Skeletal muscle tissue (tissue), 4 donors: ENCODE results near the gene SBF2. TPM values are rescaled to one million over a fixed set of nuclear protein-coding genes. Genes with fewer than 3 reads are reported as not detected.

Source experiments
- H3K27ac ChIP-seq: one replicate; pipeline ENCODE4 v1.7.0; 2013; ENCODE audit warnings: mild to moderate bottlenecking, low read depth, low read length, inconsistent platforms
- H3K27me3 ChIP-seq, 3 donors: one replicate each; pipeline ENCODE4 v1.7.0; 2013; ENCODE audit warnings: low read length in 3 of 3; ENCODE audit not compliant: control insufficient read depth in 3 of 3, insufficient read depth in 3 of 3
- H3K36me3 ChIP-seq, 3 donors: one replicate each; pipeline ENCODE4 v1.7.0; 2013; ENCODE audit warnings: low read length in 3 of 3; ENCODE audit not compliant: control insufficient read depth in 3 of 3, insufficient read depth in 3 of 3
- H3K4me1 ChIP-seq, 3 donors: one replicate each; pipeline ENCODE4 v1.7.0; 2013; ENCODE audit warnings: low read length in 3 of 3, mild to moderate bottlenecking in 3 of 3; ENCODE audit not compliant: control insufficient read depth in 3 of 3, insufficient read depth in 3 of 3
- H3K4me3 ChIP-seq, 3 donors: one replicate each; pipeline ENCODE4 v1.7.0; 2013; ENCODE audit warnings: low read length in 3 of 3
- H3K9ac ChIP-seq, 3 donors: one replicate each; pipeline ENCODE4 v1.7.0; 2013; ENCODE audit warnings: low read length in 3 of 3, mild to moderate bottlenecking in 3 of 3, moderate library complexity in 2 of 3, low read depth in 1 of 3
- H3K9me3 ChIP-seq, 3 donors: one replicate each; pipeline ENCODE4 v1.7.0; 2013; ENCODE audit warnings: low read length in 3 of 3; ENCODE audit not compliant: control insufficient read depth in 3 of 3
- total RNA-seq: library from RNA; depleted of rRNA; stranded (reverse); fragments of >200 nt; gene quantifications from one replicate; pipeline ENCODE4 v1.2.3, GENCODE V29; 2014
- donor health status: Osteomylitis.

The SBF2 gene
- total RNA-seq, 1 donor from 2014 or later, result 34.4 TPM

GRCh38 chr11:9740202-9740883 lies 553.7 kb downstream of the SBF2 start:
- peaks cover 6 to 27% (median 9%) of the 10 kb centered on the region in 3 donors for H3K36me3 ChIP-seq
- no peak overlapping the region for H3K27ac ChIP-seq
- no peak overlapping the region for H3K9ac ChIP-seq
- H3K27me3 ChIP-seq, result no peaks in the 10 kb centered on the region
- H3K4me3 ChIP-seq, result no peak overlapping the region
- no peaks in the 10 kb centered on the region for H3K4me1 ChIP-seq
- H3K9me3 ChIP-seq, result peaks cover 0 to 2% (median 0%) of the 10 kb centered on the region in 3 donors

GRCh38 chr11:9739123-9739900 lies 554.7 kb downstream of the SBF2 start:
- H3K36me3 ChIP-seq, result peaks cover 6 to 27% (median 9%) of the 10 kb centered on the region in 3 donors
- no peaks in the 10 kb centered on the region for H3K4me1 ChIP-seq
- no peaks in the 10 kb centered on the region for H3K27me3 ChIP-seq
- H3K27ac ChIP-seq, result no peak overlapping the region
- no peak overlapping the region for H3K9ac ChIP-seq
- H3K4me3 ChIP-seq, result no peak overlapping the region
- H3K9me3 ChIP-seq, result peaks cover 0 to 2% (median 0%) of the 10 kb centered on the region in 3 donors

GRCh38 chr11:9738707-9739106 lies 555.3 kb downstream of the SBF2 start:
- Histone ChIP-seq H3K27ac (no peak overlapping the region), H3K9ac (no peak overlapping the region), H3K4me3 (no peak overlapping the region), H3K36me3 (peaks cover 6 to 27% (median 9%) of the 10 kb centered on the region in 3 donors), H3K4me1 (no peaks in the 10 kb centered on the region), H3K9me3 (peaks cover 0 to 2% (median 0%) of the 10 kb centered on the region in 3 donors), H3K27me3 (no peaks in the 10 kb centered on the region)

- Histone ChIP-seq H3K27me3 (no peaks in the 10 kb centered on the region), H3K4me3 (no peak overlapping the region), H3K27ac (no peak overlapping the region), H3K36me3 (peaks cover 9 to 28% (median 9%) of the 10 kb centered on the region in 3 donors), H3K4me1 (no peaks in the 10 kb centered on the region), H3K9me3 (peaks cover 0 to 2% (median 0%) of the 10 kb centered on the region in 3 donors), H3K9ac (no peak overlapping the region)
Observed at GRCh38 chr11:9738116-9738515, 555.9 kb downstream of the SBF2 start.

GRCh38 chr11:9736365-9736764 lies 557.7 kb downstream of the SBF2 start:
- H3K36me3 ChIP-seq, result peaks cover 7 to 36% (median 11%) of the 10 kb centered on the region in 3 donors
- H3K9me3 ChIP-seq, result peaks cover 0 to 2% (median 0%) of the 10 kb centered on the region in 3 donors
- H3K9ac ChIP-seq, result no peak overlapping the region
- no peaks in the 10 kb centered on the region for H3K27me3 ChIP-seq
- H3K4me1 ChIP-seq, result no peaks in the 10 kb centered on the region
- no peak overlapping the region for H3K27ac ChIP-seq
- H3K4me3 ChIP-seq, result no peak overlapping the region

- Histone ChIP-seq H3K36me3 (peaks cover 7 to 35% (median 11%) of the 10 kb centered on the region in 3 donors), H3K9me3 (peaks cover 0 to 2% (median 0%) of the 10 kb centered on the region in 3 donors), H3K4me3 (no peak overlapping the region), H3K27me3 (no peaks in the 10 kb centered on the region), H3K27ac (no peak overlapping the region), H3K9ac (no peak overlapping the region), H3K4me1 (no peaks in the 10 kb centered on the region)
Observed at GRCh38 chr11:9735919-9736318, 558.1 kb downstream of the SBF2 start.

GRCh38 chr11:9735236-9735635 lies 558.8 kb downstream of the SBF2 start:
- Histone ChIP-seq H3K27ac (no peak overlapping the region), H3K9ac (no peak overlapping the region), H3K4me1 (no peaks in the 10 kb centered on the region), H3K36me3 (peaks cover 3 to 29% (median 11%) of the 10 kb centered on the region in 3 donors), H3K4me3 (no peak overlapping the region), H3K27me3 (no peaks in the 10 kb centered on the region), H3K9me3 (peaks cover 0 to 2% (median 0%) of the 10 kb centered on the region in 3 donors)

GRCh38 chr11:9733212-9733611 lies 560.8 kb downstream of the SBF2 start:
- peaks cover 0 to 2% (median 0%) of the 10 kb centered on the region in 3 donors for H3K9me3 ChIP-seq
- H3K36me3 ChIP-seq, result peaks cover 2 to 28% (median 11%) of the 10 kb centered on the region in 3 donors

GRCh38 chr11:9732453-9732852 lies 561.6 kb downstream of the SBF2 start:
- H3K36me3 ChIP-seq, result peaks cover 0 to 27% (median 9%) of the 10 kb centered on the region in 3 donors
- H3K9ac ChIP-seq, result no peak overlapping the region
- H3K4me3 ChIP-seq, result no peak overlapping the region
- H3K4me1 ChIP-seq, result no peaks in the 10 kb centered on the region
- no peak overlapping the region for H3K27ac ChIP-seq
- H3K9me3 ChIP-seq, result peaks cover 0 to 2% (median 0%) of the 10 kb centered on the region in 3 donors
- no peaks in the 10 kb centered on the region for H3K27me3 ChIP-seq

More at GRCh38 chr11:9733212-9733611, 560.8 kb downstream of the SBF2 start:
- Histone ChIP-seq H3K4me3 (no peak overlapping the region), H3K4me1 (no peaks in the 10 kb centered on the region), H3K27me3 (no peaks in the 10 kb centered on the region), H3K9ac (no peak overlapping the region), H3K27ac (no peak overlapping the region)

- Histone ChIP-seq H3K9ac (no peak overlapping the region), H3K27me3 (no peaks in the 10 kb centered on the region), H3K4me3 (no peak overlapping the region), H3K9me3 (peaks cover 0 to 2% (median 0%) of the 10 kb centered on the region in 3 donors), H3K4me1 (no peaks in the 10 kb centered on the region), H3K36me3 (peaks cover 0 to 23% (median 9%) of the 10 kb centered on the region in 3 donors), H3K27ac (no peak overlapping the region)
Observed at GRCh38 chr11:9731256-9731655, 562.8 kb downstream of the SBF2 start.
